GM19238 (cell line): ENCODE measurements around the gene OR1M1.
"Not testable (repeated sequence)": the region's sequence is repeated elsewhere in the genome, so short reads cannot be mapped to it uniquely, and the experiment has no call there.

ENCODE experiments used
- DNase-seq: peaks from one replicate; pipeline ENCODE4 v3.0.0; 2011; ENCODE audit warnings: low spot score; ENCODE audit not compliant: insufficient read length

OR1M1 gene, protein sequence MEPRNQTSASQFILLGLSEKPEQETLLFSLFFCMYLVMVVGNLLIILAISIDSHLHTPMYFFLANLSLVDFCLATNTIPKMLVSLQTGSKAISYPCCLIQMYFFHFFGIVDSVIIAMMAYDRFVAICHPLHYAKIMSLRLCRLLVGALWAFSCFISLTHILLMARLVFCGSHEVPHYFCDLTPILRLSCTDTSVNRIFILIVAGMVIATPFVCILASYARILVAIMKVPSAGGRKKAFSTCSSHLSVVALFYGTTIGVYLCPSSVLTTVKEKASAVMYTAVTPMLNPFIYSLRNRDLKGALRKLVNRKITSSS

DNA sequence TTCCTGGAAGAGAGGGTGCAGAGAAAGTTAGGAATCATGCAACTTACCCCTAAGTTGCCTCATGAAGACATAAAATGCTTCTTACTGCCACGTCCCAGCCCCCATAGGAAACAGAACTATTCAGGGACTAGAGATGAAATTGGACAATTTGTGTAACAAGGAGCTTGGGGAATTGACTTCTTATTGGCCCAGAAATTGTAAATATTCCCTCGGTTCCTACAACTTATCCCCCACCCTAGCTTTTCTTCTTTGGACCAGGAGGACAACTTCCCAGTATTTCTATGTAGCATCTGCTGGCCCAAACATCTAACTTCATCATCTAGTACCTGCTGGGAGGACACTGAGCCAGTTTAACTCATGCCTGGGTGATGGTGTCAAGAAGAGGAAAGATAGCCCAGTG lies at the start of gene OR1M1:
OR1M1 (plus strand) TSS at position 301 of the 400 bp plus-strand sequence. CDS start 6,184 bp downstream, outside the sequence.
- DNase-seq = no peak

DNA sequence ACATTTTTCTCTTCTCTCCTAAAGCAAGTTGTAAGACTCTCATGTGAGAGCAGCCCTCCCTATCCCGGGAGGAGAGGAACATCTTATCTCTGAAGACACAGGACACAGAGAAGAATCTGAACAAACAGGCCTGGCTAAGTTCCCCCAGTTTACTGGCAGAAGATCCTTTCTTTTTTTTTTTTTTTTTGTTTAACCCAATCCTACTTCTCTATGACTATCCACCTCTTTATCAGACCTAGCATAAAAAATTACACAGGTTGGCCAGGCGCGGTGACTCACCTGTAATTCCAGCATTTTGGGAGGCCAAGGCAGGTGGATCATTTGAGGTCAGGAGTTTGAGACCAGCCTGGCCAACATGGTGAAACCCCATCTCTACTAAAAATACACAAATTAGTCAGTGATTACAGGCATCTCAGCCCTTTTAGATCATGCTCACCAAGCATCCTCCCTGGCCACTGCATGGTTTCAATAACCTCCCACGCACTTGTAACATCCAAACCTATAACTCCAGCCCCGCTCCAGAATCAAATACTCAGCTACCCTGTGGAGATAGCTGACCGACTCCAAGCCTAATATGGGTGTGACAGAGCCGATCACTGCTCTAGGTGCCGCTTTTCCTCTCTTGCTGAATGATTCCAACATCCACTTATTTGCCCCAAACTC lies 49.3 kb upstream of the OR1M1 start:
- DNase-seq = no peak

DNA sequence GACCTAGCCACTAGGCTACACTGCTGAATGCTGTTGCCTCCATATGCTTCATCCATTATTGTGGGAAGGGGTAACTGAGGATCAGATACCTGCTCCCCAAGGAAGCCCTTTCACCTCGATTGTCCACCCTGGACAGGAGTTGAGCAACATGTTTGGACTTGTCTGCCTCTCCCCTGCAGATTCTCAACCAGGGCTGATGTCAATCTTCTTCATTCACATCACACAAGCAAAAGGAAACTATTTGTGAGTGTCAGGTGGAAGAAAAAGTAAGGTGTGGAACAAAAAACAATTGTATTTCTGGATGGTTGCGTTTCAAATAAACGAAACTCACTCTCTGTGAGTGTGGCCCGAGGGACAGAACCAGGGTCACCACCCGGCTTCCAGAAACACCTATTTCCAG lies 47.1 kb upstream of the OR1M1 start:
- no peak for DNase-seq

DNA sequence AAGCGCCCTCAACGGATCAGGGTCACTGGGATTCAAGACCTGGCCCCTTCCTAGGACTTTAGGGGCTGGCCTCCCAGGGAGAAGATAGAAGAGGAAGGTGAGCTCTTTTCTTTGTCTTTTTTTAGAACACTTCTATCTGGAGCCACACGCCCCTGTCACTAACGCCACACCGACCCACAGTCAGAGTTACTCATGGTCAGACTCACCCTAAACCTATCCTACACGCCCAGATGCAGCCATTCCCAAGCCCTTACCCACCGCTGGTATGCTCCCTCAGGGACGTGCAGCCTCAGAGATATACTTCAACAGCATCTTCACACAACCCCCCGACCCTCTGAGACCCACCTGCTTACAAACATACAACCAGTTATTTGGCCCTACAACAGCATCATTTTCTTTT lies 46.7 kb upstream of the OR1M1 start:
- DNase-seq = no peak

DNA sequence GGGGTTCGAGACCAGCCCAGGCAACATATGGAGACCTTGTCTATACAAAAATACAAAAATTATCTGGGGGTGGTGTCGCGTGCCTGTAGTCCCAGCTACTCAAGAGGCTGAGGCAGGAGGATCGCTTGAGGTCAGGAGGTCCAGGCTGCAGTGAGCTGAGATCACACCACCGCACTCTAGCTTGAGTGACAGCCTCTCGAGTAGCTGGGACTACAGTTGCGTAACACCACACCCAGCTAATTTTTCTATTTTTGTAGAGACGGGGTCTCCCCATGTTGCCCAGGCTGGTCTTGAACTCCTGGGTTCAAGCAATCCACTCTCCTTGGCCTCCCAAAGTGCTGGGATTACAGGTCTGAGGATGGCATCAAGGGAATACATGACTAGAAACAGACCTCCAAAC lies 45.8 kb upstream of the OR1M1 start:
- no peak for DNase-seq

DNA sequence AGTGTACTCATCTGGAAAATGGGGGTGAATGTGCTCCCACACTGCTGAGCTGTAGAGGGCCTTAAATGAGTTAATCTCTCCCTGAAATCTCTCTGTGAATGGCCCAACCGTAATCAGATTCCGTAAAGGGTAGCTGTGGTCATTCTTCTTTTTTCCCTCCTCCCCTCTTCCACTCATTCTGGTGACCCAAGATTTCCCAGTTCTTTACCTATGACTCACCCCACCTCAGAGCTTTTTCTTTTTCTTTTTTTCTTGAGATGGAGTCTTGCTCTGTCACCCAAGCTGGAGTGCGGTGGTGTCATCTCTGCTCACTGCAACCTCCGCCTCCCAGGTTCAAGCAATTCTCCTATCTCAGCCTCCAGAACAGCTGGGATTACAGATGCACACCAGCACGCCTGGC lies 43.3 kb upstream of the OR1M1 start:
- no peak for DNase-seq

DNA sequence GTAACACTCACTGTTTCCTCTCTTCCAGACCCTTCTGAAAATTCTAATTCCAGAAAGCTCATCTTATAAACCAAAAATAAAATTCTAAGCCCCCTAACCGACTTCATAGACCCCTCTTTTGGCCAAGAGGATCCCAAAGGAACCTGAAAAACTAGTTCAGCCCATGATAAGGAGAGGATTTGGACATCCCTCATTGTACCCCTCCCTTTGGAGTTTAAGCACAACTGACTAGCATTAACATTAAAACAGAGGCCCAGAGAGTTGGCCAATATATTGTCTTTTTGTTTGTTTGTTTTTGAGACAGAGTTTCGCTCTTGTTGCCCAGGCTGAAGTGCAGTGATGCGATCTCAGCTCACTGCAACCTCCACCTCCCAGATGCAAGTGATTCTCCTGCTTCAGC lies 42.4 kb upstream of the OR1M1 start:
- no peak for DNase-seq

DNA sequence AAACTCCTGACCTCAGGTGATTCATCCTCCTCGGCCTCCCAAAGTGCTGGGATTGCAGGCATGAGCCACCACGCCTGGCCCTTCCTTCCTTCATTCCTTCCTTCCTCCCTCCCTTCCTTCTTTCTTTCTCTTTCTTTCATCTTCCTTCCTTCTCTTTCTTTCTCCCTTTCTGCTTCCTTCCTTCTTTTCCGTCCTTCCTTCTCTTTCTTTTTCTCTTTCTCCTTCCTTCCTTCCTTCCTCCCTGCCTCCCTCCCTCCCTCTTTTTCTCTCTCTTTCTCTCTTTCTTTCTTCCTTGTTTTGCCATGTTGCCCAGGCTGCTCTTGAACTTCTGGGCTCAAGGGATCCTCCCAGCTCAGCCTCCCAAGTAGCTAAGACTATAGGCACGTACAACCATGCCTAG lies 40.2 kb upstream of the OR1M1 start:
- no peak for DNase-seq

DNA sequence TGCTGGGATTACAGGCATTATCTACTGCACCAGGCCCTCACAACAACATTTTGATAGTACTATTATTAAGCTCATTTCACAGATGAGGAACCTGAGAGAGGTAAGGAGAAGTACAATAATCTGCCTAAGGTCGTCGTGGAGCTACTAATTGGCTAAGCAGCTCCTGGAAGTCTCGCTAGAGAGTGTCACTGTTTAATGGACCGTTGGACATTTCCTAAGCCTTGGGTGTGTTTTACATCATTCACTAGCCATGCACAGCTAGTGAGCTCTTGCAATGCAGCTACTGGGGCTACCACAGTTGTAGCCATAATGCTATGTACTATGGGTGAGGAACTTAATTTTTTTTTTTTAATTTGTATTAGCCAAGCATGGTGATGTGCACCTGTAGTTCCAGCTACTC lies 34.0 kb upstream of the OR1M1 start:
- no peak for DNase-seq

DNA sequence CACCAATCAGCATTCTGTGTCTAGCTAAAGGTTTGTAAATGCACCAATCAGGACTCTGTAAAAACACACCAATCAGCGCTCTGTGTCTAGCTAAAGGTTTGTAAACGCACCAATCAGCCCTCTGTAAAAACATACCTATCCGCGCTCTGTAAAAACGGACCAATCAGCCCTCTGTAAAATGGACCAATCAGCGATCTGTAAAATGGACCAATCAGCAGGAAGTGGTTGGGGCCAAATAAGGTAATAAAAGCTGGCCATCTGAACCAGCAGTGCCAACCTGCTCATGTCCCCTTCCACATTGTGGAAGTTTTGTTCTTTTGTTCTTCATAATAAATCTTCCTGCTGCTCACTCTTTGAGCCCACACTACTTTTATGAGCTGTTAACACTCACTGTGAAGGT lies 33.2 kb upstream of the OR1M1 start:
- DNase-seq = not testable (repeated sequence)

DNA sequence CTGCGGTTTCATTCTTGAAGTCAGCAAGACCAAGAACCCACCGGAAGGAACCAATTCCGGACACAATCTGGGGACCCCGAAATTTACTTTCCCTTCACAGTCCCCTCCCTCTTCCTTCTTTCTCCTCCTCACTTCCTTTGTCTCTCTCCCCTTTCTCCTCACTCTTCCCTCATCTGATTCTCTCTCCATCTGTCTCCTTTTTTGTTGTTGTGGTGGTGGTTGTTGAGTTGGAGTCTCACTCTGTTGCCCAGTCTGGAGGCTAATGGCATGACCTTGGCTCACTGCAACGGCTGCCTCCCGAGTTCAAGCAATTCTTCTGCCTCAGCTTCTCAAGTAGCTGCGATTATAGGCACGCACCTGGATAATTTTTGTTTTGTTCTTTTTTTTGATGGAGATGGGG lies 32.7 kb upstream of the OR1M1 start:
- no peak for DNase-seq

DNA sequence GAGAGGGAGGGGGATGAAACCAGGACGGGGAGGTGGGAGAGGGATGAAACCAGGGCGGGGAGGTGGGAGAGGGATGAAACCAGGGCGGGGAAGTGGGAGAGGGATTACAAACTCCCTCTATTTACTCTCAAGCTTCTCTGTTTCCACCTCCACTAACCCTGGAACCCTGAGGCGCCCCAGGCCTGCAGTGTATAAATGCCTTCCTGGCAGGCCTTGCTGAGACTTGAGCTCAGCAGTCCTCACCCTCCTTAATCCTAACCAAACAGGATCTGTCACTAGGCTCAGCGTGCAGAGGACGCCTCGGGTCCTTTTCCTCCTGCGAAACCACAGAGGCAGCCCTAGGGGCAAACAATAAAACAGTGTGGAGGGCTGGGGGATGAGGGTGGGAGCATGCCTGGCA lies 32.1 kb upstream of the OR1M1 start:
- DNase-seq = no peak

DNA sequence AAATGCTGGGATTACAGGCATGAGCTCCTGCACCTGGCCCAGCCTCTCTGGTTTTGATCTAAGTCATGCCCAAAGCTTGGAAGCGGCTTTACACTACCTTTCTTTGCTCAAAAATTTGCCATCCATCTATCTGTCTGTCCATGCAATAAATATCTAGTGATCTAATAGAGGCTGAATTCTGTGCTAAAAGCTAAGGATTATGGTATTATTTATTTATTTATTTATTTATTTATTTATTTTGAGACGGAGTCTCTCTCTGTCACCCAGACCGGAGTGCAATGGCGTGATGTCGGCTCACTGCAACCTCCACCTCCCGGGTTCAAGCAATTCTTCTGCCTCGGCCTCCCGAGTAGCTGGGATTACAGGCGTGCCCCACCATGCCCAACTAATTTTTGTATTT lies 30.7 kb upstream of the OR1M1 start:
- not testable (repeated sequence) for DNase-seq

DNA sequence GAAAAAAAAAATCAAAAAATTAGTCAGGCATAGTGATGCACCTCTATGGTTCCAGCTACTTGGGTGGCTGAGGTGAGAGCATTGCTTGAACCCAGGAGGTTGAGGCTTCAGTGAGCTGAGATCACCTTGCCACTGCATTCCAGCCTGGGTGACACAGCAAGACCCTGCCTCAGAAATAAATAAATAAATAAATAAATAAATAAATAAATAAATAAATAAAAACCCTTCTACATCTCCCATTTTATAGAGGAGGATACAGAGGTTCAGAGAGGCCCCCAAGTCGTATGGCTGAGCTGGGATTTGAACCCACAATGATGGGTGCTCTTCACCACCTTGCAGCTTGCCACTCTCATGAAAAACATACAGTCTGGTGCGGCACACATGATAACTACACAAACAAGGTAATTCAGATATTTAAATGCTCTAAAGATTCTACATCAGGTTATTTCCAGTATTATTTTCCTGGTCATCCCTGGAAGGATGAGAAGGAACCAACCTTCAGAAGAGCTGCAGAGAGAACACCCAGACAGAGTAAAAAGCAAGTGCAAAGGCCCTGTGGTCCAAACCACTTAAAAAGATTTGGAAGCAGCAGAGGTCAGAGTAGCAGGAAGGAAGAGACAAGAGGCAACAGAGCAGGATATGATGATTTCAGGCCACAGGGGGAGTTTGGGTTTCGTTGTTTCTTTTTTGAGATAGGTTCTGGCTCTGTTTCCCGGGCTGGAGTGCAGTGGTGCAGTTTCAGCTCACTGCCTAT lies 29.2 kb upstream of the OR1M1 start:
- DNase-seq = no peak

DNA sequence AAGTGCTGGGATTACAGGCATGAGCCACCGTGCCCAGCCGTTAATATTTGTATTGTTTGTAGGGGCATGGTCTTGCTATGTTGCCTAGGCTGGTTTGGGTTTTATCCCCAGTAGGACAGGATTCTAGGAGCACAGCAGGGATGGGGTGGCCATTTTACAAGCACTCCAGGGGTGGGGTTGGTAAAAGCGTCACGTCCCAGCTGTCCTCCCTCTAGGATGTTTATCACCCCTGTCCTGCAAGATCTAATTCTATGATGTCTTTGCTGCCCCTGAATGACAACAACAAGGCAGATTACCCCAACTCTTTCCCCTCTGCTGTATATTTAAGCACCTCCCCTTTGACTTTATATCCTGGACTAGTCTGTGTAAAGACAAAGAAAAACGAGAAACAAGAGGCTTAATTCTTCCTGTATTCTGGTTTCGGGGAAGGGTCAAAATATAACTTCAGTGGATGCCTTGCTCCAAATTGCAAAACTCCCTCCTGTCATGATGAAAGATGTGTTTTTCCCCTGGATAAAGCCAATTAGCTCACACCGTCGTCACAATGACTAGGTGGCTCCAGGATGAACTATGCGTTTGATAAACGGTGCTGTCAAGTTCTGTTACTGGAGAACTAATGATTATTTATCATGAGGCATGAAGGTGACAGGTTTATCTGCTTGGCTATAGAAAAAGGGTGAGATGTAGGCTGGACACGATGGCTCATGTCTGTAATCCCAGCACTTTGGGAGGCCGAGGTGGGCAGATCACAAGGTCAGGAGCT lies 27.8 kb upstream of the OR1M1 start:
- DNase-seq = no peak

DNA sequence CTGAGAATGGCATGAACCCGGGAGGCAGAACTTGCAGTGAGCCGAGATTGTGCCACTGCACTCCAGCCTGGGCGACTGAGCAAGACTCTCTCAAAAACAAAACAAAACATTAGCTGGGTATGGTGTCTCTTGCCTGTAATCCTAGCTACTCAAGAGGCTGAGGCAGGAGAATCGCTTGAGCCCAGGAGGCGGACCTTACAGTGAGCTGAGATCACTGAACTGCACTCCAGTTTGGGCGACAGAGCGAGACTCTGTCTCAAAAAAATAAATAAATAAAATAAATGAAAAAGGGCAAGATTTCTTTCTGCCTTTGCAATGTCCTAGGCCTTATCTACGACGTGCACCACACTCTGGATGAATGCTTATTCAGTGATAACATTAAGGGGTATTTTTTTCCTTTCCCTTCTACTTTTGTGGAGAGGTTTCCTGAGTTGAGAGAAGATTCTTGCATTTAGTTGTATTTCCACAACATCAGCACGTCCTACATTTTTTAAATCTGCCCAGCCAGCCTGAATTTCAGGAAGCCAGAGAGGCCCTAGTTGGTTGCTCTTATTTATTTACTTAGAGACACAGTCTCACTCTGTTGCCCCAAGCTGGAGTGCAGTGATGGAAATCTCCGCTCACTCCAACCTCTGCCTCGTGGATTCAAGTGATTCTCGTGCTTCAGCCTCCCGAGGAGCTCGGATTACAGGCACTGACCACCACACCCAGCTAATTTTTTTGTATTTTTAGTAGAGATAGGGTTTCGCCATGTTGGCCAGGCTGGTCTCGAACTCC lies 26.1 kb upstream of the OR1M1 start:
- DNase-seq = no peak

DNA sequence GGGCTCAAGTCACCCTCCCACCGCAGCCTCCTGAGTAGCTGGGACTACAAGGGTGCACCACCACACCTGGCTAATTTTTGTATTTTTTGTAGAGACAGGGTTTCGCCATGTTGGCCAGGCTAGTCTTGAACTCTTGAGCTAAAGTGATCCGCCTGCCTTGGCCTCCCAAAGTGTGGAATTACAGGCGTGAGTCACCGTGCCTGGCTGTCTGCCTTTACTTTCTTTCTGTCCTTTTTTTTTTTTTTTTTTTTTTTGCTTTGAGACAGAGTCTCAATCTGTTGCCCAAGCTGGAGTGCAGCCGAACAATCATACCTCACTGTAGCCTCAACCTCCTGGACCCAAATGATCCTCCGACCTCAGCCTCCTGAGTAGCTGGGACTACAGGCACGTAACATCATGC lies 25.0 kb upstream of the OR1M1 start:
- no peak for DNase-seq

DNA sequence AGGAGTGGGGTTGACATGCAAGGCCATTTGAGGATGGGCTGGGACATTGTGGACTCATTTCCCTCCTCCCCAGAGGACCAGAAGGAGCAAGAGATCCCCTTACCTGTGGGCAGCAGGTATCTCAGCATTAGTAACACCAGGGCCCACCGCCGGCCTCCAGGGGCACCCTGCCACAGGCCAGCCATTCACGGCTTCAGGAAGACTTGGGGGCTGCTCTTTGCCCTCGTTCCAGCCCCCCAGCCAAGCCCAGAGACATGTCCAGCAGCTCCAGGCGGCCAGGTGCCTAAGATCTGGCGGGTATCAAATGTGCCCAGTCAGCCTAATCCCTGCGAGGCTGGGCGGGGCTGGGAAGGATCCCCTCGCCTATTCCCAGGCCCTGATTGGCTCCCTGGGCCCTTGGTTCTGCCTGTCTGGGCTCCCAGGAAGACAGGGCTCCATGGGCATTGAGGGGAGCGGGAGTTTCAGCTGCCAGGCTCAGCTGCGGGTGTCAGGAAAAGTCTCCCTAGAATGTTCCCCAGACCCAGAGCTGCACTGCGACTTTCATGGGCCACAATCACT lies 21.3 kb upstream of the OR1M1 start:
- DNase-seq = no peak

DNA sequence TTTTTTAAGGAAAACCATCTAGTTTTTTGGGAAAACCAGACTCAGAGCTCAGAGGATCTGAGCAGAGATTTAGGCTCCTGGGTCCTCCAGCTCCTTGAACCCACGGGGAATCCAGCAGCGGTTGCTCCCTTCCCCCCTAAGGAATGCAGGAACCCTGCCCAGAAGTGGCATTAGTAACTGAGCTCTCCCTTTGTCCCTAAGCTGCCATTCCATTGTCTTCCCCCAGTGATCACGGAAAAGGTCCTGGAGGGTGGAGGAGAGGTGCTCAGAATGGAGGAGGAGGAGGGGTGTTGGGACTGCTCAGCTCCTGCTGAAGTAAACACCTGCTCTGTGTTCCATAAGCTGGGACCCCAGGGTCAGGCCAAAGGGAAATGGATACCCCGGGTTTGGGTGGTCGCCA lies 16.8 kb upstream of the OR1M1 start:
- DNase-seq = no peak

DNA sequence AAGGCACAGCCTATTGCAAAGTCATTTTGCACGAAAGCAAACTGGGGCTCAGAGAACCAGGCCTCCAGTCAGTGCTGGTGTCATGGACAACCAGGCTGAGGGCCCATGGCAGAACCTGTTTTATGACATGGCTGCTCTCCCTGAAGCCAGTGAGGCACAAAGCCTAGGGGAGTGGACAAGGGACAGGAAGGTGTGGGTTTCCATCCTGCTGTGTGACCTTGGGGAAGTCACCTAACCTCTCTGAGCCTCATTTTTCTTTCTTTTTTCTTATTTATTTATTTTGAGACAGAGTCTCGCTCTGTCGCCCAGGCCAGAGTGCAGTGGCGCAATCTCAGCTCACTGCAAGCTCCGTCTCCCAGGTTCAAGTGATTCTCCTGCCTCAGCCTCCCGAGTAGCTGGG lies 15.1 kb upstream of the OR1M1 start:
- not testable (repeated sequence) for DNase-seq

DNA sequence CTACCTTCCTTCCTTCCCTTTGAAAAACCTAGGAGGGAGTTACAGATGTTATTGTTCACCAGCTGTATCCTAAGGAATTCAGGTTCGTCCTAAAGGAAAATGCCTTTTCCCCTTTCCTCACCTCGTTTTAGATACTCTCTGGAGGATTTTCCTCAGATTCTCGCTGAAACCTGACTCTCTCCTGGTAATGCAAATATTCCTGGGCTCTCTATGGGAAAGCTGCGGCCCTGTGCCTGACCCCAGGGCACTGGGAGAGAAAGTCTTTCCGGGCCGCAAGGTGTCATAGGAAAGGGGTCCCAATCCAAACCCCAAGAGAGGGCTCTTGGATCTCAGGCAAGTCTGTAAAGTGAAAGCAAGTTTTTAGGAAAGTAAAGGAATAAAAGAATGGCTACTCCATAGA lies 13.1 kb upstream of the OR1M1 start:
- DNase-seq = no peak
